ENCODE measurements around the gene ENSA.
"Not testable (repeated sequence)": the region's sequence is repeated elsewhere in the genome, so short reads cannot be mapped to it uniquely, and the experiment has no call there.

ENSA gene

GRCh38 chr1:150629115-150629928, at the start of gene ENSA:
Gene ENSA, minus strand, starts transcription at chr1:150629612. Its CDS starts 142 bp downstream, at chr1:150629470.
- peak; percentile 98 for DNase-seq

- no peak for DNase-seq
These were observed 49.6 kb upstream of the ENSA start for GRCh38 chr1:150678988-150679387.

GRCh38 chr1:150674881-150675280, 45.5 kb upstream of the ENSA start:
- no peak for DNase-seq

- no peak for DNase-seq
These were observed 33.9 kb upstream of the ENSA start for GRCh38 chr1:150663321-150663720.

GRCh38 chr1:150662811-150663210, 33.4 kb upstream of the ENSA start:
- no peak for DNase-seq

- DNase-seq, result no peak
These were observed 31.7 kb upstream of the ENSA start for GRCh38 chr1:150661156-150661555.

- no peak for DNase-seq
These were observed 31.2 kb upstream of the ENSA start for GRCh38 chr1:150660584-150660983.

GRCh38 chr1:150657064-150657463, 27.7 kb upstream of the ENSA start:
- DNase-seq, result not testable (repeated sequence)

- DNase-seq, result not testable (repeated sequence)
These were observed 25.2 kb upstream of the ENSA start for GRCh38 chr1:150654635-150655034.

GRCh38 chr1:150650193-150650592, 20.8 kb upstream of the ENSA start:
- DNase-seq, result no peak

- no peak for DNase-seq
These were observed 20.1 kb upstream of the ENSA start for GRCh38 chr1:150649441-150650075.

- DNase-seq, result no peak
These were observed 12.9 kb upstream of the ENSA start for GRCh38 chr1:150642296-150642695.

GRCh38 chr1:150641126-150641815, 11.9 kb upstream of the ENSA start:
- not testable (repeated sequence) for DNase-seq

GRCh38 chr1:150638430-150638829, 9.0 kb upstream of the ENSA start:
- DNase-seq, result not testable (repeated sequence)

GRCh38 chr1:150634839-150635622, 5.6 kb upstream of the ENSA start:
- not testable (repeated sequence) for DNase-seq

GRCh38 chr1:150628766-150629114, 672 bp downstream of the ENSA start:
- no peak for DNase-seq

GRCh38 chr1:150627826-150628410, 1.5 kb downstream of the ENSA start:
- no peak for DNase-seq

- no peak for DNase-seq
These were observed 3.3 kb downstream of the ENSA start for GRCh38 chr1:150626150-150626549.

- not testable (repeated sequence) for DNase-seq
These were observed 4.9 kb downstream of the ENSA start for GRCh38 chr1:150624546-150624945.

GRCh38 chr1:150624134-150624533, 5.3 kb downstream of the ENSA start:
- not testable (repeated sequence) for DNase-seq

- DNase-seq, result no peak
These were observed 7.0 kb downstream of the ENSA start for GRCh38 chr1:150622303-150622975.

All from CD4-positive, alpha-beta T cell treated with Interleukin-12 subunit alpha and Interleukin-12 subunit beta, for 1 hour (primary cell).